Keratinocyte (primary cell): Measurements from ENCODE around the gene ERCC1. TPM values are rescaled to one million over a fixed set of nuclear protein-coding genes. Genes with fewer than 3 reads are reported as not detected.

Experiments used
- DNase-seq: peaks from one replicate; pipeline ENCODE4 v3.0.0-alpha.2; 2011; ENCODE audit warnings: low read depth, missing footprints, low spot score
- FAIRE-seq: peaks from 2 replicates; lab custom pipeline; 2011; peaks lifted over from hg19 to GRCh38; lab: Jason Lieb, UNC
- H2AFZ ChIP-seq: 2 replicates; pipeline ENCODE4 v1.6.0; 2012; ENCODE audit warnings: low read length, control low read depth, inconsistent platforms; ENCODE audit not compliant: control insufficient read depth
- H3K27ac ChIP-seq: 2 replicates; pipeline ENCODE4 v1.5.1; 2011; ENCODE audit warnings: low read length; ENCODE audit not compliant: control insufficient read depth, insufficient read depth
- H3K27me3 ChIP-seq: 3 replicates; pipeline ENCODE4 v1.6.0; 2011; ENCODE audit warnings: low read length; ENCODE audit not compliant: control insufficient read depth, insufficient read depth; ENCODE audit errors: extremely low read depth
- H3K36me3 ChIP-seq, 2 experiments: 2 replicates in 1 of 2; 3 replicates in 1 of 2; pipeline ENCODE4 v1.5.1; 2011; ENCODE audit warnings: low read length in 2 of 2, mild to moderate bottlenecking in 1 of 2; ENCODE audit not compliant: control insufficient read depth in 2 of 2, insufficient read depth in 2 of 2; ENCODE audit errors: extremely low read depth in 1 of 2
- H3K4me1 ChIP-seq: 3 replicates; pipeline ENCODE4 v1.5.1; 2011; ENCODE audit warnings: low read length; ENCODE audit not compliant: control insufficient read depth, insufficient read depth; ENCODE audit errors: extremely low read depth
- H3K4me2 ChIP-seq: 3 replicates; pipeline ENCODE4 v1.6.0; 2011; ENCODE audit warnings: low read depth, low read length; ENCODE audit not compliant: control insufficient read depth, insufficient read depth; ENCODE audit errors: extremely low read depth
- H3K4me3 ChIP-seq, 3 experiments: fragments of 200-600 bp in 1 of 3; sonication (generic) in 1 of 3; 2 replicates in 2 of 3; 3 replicates in 1 of 3; pipeline ENCODE4 v1.5.1; 2011 to 2016; ENCODE audit warnings: low read length in 3 of 3, mild to moderate bottlenecking in 3 of 3, control low read depth in 2 of 3, inconsistent platforms in 1 of 3, low read depth in 1 of 3, mixed read lengths in 1 of 3, mixed run types in 1 of 3, moderate library complexity in 1 of 3; ENCODE audit not compliant: control insufficient read depth in 2 of 3, insufficient read depth in 2 of 3; ENCODE audit errors: extremely low read depth in 1 of 3
- H3K79me2 ChIP-seq: 2 replicates; pipeline ENCODE4 v1.6.0; 2012; ENCODE audit warnings: low read length; ENCODE audit not compliant: control insufficient read depth, insufficient read depth
- H3K9ac ChIP-seq: 3 replicates; pipeline ENCODE4 v1.6.0; 2011; ENCODE audit warnings: low read length; ENCODE audit not compliant: control insufficient read depth, insufficient read depth; ENCODE audit errors: extremely low read depth
- H3K9me1 ChIP-seq: 3 replicates; pipeline ENCODE4 v1.6.0; 2011; ENCODE audit warnings: low read length; ENCODE audit not compliant: control insufficient read depth, insufficient read depth; ENCODE audit errors: extremely low read depth
- H3K9me3 ChIP-seq: 2 replicates; pipeline ENCODE4 v1.5.1; 2012; ENCODE audit warnings: low read depth, low read length; ENCODE audit not compliant: control insufficient read depth
- H4K20me1 ChIP-seq: 3 replicates; pipeline ENCODE4 v1.6.0; 2011; ENCODE audit warnings: low read length; ENCODE audit not compliant: control insufficient read depth, insufficient read depth; ENCODE audit errors: extremely low read depth
- CTCF ChIP-seq, 3 experiments: IDR thresholded peaks in 1 of 3; conservative IDR thresholded peaks in 1 of 3; optimal IDR thresholded peaks in 1 of 3; 2 replicates in 2 of 3; 3 replicates in 1 of 3; pipeline versions ENCODE3 to v1.5.1; 2011; ENCODE audit warnings: low read length in 3 of 3, mild to moderate bottlenecking in 3 of 3, moderate library complexity in 2 of 3, control low read depth in 1 of 3, inconsistent platforms in 1 of 3; ENCODE audit not compliant: insufficient read depth in 2 of 3; ENCODE audit errors: extremely low read depth in 1 of 3
- EZH2 ChIP-seq: IDR thresholded peaks from one replicate; pipeline ENCODE4 v1.6.1; 2012; ENCODE audit warnings: inconsistent platforms, mild to moderate bottlenecking, low read length, moderate library complexity
- dilution Hi-C: fragments of 300-500 bp; cut with MboI; formaldehyde crosslinking; loops from one replicate; pipeline ENCODE4 v1.7.0; 2020; ENCODE audit warnings: low sequenced_read_pairs; ENCODE audit not compliant: extremely low pct_ligation_motif_present
- polyA plus RNA-seq, 5 experiments: library from polyadenylated mRNA; depleted of rRNA in 3 of 5; stranded (reverse) in 3 of 5; stranded (forward) in 1 of 5; unstranded in 1 of 5; fragments of >200 nt; gene quantifications; 1 replicate in 1 of 5; 2 replicates in 3 of 5; 3 replicates in 1 of 5; pipeline versions ENCODE4 v1.2.1 to v1.2.3, GENCODE V29; 2011 to 2012; ENCODE audit warnings: missing spikeins in 2 of 5, low read depth in 1 of 5, low replicate concordance in 1 of 5

The ERCC1 gene
- polyA plus RNA-seq, 1 donor (not counting 4 experiments of a cell fraction or from before 2014, with no cell fraction given): 175 TPM

GRCh38 chr19:45391871-45392665 is 31.6 kb downstream of the ERCC1 start:
- no peak overlapping the region for H3K27ac ChIP-seq
- dilution Hi-C loops: no loop called here
- H3K4me3 ChIP-seq: no peak overlapping the region

GRCh38 chr19:45391346-45391745 is 32.4 kb downstream of the ERCC1 start:
- H4K20me1 ChIP-seq: peaks cover 4% of the 10 kb centered on the region
- DNase-seq (no peak), FAIRE-seq (peak; percentile 44)

More at GRCh38 chr19:45391871-45392665, 31.6 kb downstream of the ERCC1 start:
- no peak overlapping the region for H3K9ac ChIP-seq
- no peak for FAIRE-seq
- peaks cover 4% of the 10 kb centered on the region for H4K20me1 ChIP-seq
- H3K9me3 ChIP-seq: no peaks in the 10 kb centered on the region
- TF ChIP-seq CTCF (optimal IDR thresholded peaks at IDR 0.05 in 1 of 3, IDR thresholded peaks at IDR 0.05 in 1 of 3, conservative IDR thresholded peaks at IDR 0.05 in 1 of 3; ENCODE audit: extremely low read depth in 1 of 3, insufficient read depth in 2 of 3, low read length in 3 of 3) (no peak), EZH2 (no peak)
- no peak for DNase-seq
- peaks cover 19% of the 10 kb centered on the region for H3K79me2 ChIP-seq
- no peak overlapping the region for H2AFZ ChIP-seq
- H3K9me1 ChIP-seq: no peaks in the 10 kb centered on the region
- no peak overlapping the region for H3K4me2 ChIP-seq
- no peaks in the 10 kb centered on the region for H3K4me1 ChIP-seq
- H3K36me3 ChIP-seq: peaks cover 33 to 38% of the 10 kb centered on the region in 2 experiments
- no peaks in the 10 kb centered on the region for H3K27me3 ChIP-seq

More at GRCh38 chr19:45391346-45391745, 32.4 kb downstream of the ERCC1 start:
- H3K4me2 ChIP-seq: no peak overlapping the region
- no peak overlapping the region for H3K9ac ChIP-seq
- H3K79me2 ChIP-seq: peaks cover 14% of the 10 kb centered on the region
- H3K36me3 ChIP-seq: peaks cover 30 to 38% of the 10 kb centered on the region in 2 experiments
- no peaks in the 10 kb centered on the region for H3K4me1 ChIP-seq
- dilution Hi-C loops: no loop called here
- no peaks in the 10 kb centered on the region for H3K27me3 ChIP-seq
- H2AFZ ChIP-seq: no peak overlapping the region
- no peaks in the 10 kb centered on the region for H3K9me1 ChIP-seq
- H3K27ac ChIP-seq: no peak overlapping the region
- no peaks in the 10 kb centered on the region for H3K9me3 ChIP-seq
- no peak overlapping the region for H3K4me3 ChIP-seq
- TF ChIP-seq CTCF (optimal IDR thresholded peaks at IDR 0.05 in 1 of 3, IDR thresholded peaks at IDR 0.05 in 1 of 3, conservative IDR thresholded peaks at IDR 0.05 in 1 of 3; ENCODE audit: extremely low read depth in 1 of 3, insufficient read depth in 2 of 3, low read length in 3 of 3) (no peak), EZH2 (no peak)
